HFFc6 (cell line): ENCODE data around the gene BRD4. TPM values are rescaled to one million over a fixed set of nuclear protein-coding genes. Genes with fewer than 3 reads are reported as not detected.
"Not testable (repeated sequence)": the region's sequence is repeated elsewhere in the genome, so short reads cannot be mapped to it uniquely, and the experiment has no call there.

Source experiments
- DNase-seq: peaks from one replicate; pipeline ENCODE4 v3.0.0-alpha.2; 2018
- H3K27ac Mint-ChIP-seq: 2 replicates; pipeline ENCODE4 v1.8.0; 2020; ENCODE audit warnings: mild to moderate bottlenecking, mixed read lengths
- H3K27me3 Mint-ChIP-seq: 2 replicates; pipeline ENCODE4 v1.8.0; 2021; ENCODE audit warnings: mild to moderate bottlenecking, moderate library complexity, mixed read lengths; ENCODE audit not compliant: insufficient read depth
- H3K36me3 Mint-ChIP-seq: 2 replicates; pipeline ENCODE4 v1.8.0; 2021; ENCODE audit warnings: low read depth, mixed read lengths
- H3K4me1 Mint-ChIP-seq: 2 replicates; pipeline ENCODE4 v1.8.0; 2020; ENCODE audit warnings: low read depth, mixed read lengths
- H3K4me3 Mint-ChIP-seq: 2 replicates; pipeline ENCODE4 v1.8.0; 2020; ENCODE audit warnings: mild to moderate bottlenecking, moderate library complexity, mixed read lengths
- H3K9me3 Mint-ChIP-seq: 2 replicates; pipeline ENCODE4 v1.8.0; 2020; ENCODE audit warnings: mild to moderate bottlenecking, mixed read lengths
- CTCF ChIP-seq: fragments of 200-600 bp; sonication (generic); IDR thresholded peaks from 2 replicates; pipeline ENCODE4 v1.5.0; 2021; ENCODE audit warnings: antibody characterized with exemption, mild to moderate bottlenecking
- total RNA-seq, 6 experiments: library from RNA; stranded (reverse); fragmentation: NEBNext Ultra II Directional; extraction: Animal tissue kit (Norgen Biotek cat#: 25700); gene quantifications; 2 replicates in 1 of 6; 3 replicates in 5 of 6; pipeline ENCODE4 v1.2.3, GENCODE V29; 2021

The BRD4 gene
- total RNA-seq, 6 experiments from 2014 or later = 74.9 to 85.2 (median 81.5) TPM

GRCh38 chr19:15337202-15337601 is 4.9 kb upstream of the BRD4 start:
- Mint-ChIP-seq H3K27ac (peak overlapping the region; percentile 82), H3K36me3 (no peaks in the 10 kb centered on the region)
- peak; percentile 76 for DNase-seq

DNA sequence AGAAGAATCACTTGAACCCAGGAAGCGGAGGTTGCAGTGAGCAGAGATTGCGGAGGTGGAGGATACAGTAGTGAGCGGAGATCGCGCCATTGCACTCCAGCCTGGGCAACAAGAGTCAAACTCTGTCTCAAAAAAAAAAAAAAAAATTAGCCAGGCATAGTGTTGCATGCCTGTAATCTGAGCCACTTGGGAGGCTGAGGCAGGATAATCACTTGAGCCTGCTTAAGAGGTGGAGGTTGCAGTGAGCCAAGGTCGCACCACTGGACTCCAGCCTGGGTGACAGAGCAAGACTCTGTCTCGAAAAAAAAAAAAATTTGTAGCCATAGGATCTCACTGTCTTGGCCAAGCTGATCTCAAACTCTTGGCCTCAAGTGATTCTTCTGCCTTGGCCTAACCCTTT is 3.7 kb upstream of the BRD4 start:
- not testable (repeated sequence) for H3K4me3 Mint-ChIP-seq, H3K27me3 Mint-ChIP-seq, H3K9me3 Mint-ChIP-seq, H3K36me3 Mint-ChIP-seq, DNase-seq
- Mint-ChIP-seq H3K4me1 (peaks cover 16% of the 10 kb centered on the region), H3K27ac (peak overlapping the region; percentile 82; the same call in 1 of the 2 replicates)

More at GRCh38 chr19:15337202-15337601, 4.9 kb upstream of the BRD4 start:
- H3K4me3 Mint-ChIP-seq = peak overlapping the region; percentile 41
- H3K4me1 Mint-ChIP-seq = peaks cover 15% of the 10 kb centered on the region
- no peaks in the 10 kb centered on the region for H3K9me3 Mint-ChIP-seq
- no peak for TF ChIP-seq CTCF
- peaks cover 3% of the 10 kb centered on the region for H3K27me3 Mint-ChIP-seq

- no peak for DNase-seq
- Mint-ChIP-seq H3K36me3 (peaks cover 11% of the 10 kb centered on the region; the same call in 1 of the 2 replicates), H3K4me3 (peak overlapping the region; percentile 99), H3K9me3 (no peaks in the 10 kb centered on the region), H3K27ac (peak overlapping the region; percentile 99), H3K27me3 (peaks cover 6% of the 10 kb centered on the region), H3K4me1 (peaks cover 53% of the 10 kb centered on the region)
- TF ChIP-seq CTCF = no peak
Measured at GRCh38 chr19:15331419-15332310, 674 bp downstream of the BRD4 start.

GRCh38 chr19:15330801-15331418 is 1.4 kb downstream of the BRD4 start:
- DNase-seq = peak; percentile 77
- H3K4me3 Mint-ChIP-seq = peak overlapping the region; percentile 99
- H3K4me1 Mint-ChIP-seq = peaks cover 52% of the 10 kb centered on the region

GRCh38 chr19:15328312-15328711 is 4.0 kb downstream of the BRD4 start:
- no peak overlapping the region for H3K27ac Mint-ChIP-seq
- no peak for DNase-seq
- no peaks in the 10 kb centered on the region for H3K9me3 Mint-ChIP-seq
- peaks cover 4% of the 10 kb centered on the region for H3K27me3 Mint-ChIP-seq
- peaks cover 75% of the 10 kb centered on the region for H3K4me1 Mint-ChIP-seq
- H3K4me3 Mint-ChIP-seq = no peak overlapping the region
- peaks cover 14% of the 10 kb centered on the region for H3K36me3 Mint-ChIP-seq
- no peak for TF ChIP-seq CTCF

More at GRCh38 chr19:15330801-15331418, 1.4 kb downstream of the BRD4 start:
- Mint-ChIP-seq H3K27ac (peak overlapping the region; percentile 99), H3K27me3 (peaks cover 6% of the 10 kb centered on the region), H3K36me3 (peaks cover 11% of the 10 kb centered on the region; the same call in 1 of the 2 replicates), H3K9me3 (no peaks in the 10 kb centered on the region)
- TF ChIP-seq CTCF = no peak
